GM10266 (cell line): ENCODE results near the gene TEX55.

ENCODE experiments used
- DNase-seq: peaks from one replicate; pipeline ENCODE4 v3.0.0; 2012; ENCODE audit errors: extremely low spot score
- CTCF ChIP-seq: IDR thresholded peaks from 2 replicates; pipeline ENCODE4 v1.5.1; 2012; ENCODE audit warnings: mild to moderate bottlenecking, low read depth; ENCODE audit not compliant: control insufficient read depth, insufficient read depth; ENCODE audit errors: missing control alignments

TEX55 gene

GRCh38 chr3:119184111-119184510 lies 38.1 kb downstream of the TEX55 start:
- no peak for TF ChIP-seq CTCF
- no peak for DNase-seq

GRCh38 chr3:119184796-119185570 lies 39.0 kb downstream of the TEX55 start:
- DNase-seq = no peak

DNA sequence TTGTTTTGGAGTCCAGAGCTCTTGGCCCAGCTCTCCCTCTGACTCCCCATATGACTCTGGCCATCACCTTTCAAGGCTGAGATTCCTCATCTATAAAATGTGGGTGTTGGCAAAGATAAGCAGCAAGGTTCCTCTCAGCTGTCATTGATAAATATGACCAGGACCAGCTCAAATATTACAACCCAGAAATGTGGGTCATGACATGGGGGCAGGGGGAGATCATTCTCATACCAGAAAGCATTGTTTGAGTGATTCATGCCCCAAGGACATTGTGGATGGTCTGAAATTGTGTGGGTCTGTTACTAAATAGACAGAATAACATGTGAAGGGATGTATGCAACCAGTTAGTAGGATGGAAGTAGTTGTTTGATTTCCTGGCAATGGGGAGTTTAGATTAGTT lies 41.3 kb downstream of the TEX55 start:
- DNase-seq = no peak
- TF ChIP-seq CTCF = no peak

More at GRCh38 chr3:119184796-119185570, 39.0 kb downstream of the TEX55 start:
- TF ChIP-seq CTCF = no peak

GRCh38 chr3:119191800-119192199 lies 45.8 kb downstream of the TEX55 start:
- no peak for DNase-seq
- TF ChIP-seq CTCF = no peak

DNA sequence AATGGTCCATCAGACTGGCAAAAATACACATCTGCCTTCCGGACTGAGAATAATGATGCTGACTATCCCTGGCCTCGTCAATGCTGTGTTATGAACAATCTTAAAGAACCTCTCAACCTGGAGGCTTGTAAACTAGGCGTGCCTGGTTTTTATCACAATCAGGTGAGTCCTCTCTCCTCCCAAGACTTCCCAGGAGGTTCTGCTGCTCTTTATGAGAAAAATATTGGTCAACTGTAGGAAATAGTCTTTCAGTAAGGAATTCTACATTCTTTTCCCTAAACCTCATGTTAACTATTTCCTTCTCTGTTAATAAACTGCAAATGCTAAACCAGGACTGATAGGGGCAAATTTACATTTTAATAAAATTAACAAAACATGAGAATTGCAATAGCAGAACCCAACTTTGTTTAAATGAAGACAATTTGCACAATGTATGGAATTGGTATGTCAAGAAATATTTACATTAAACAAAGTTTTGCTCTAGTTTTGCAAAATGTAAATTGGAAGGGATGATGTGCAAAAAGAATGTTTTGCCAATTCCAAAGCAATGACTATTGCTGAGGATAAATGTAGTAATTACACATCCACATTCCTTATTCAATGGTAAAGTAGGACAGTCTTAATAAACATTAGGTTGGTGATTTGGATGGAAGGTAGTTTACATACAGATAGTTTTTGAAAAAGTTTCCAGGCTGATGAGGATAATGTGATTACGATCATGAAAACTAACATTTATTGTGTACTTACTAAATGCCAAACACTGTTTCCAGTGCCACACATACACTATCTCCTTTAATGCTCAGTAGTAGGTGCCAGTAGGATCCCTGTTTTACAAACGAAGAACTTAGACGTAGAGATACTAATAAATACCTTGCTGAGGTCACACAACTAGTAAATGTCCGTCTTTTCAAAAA lies 48.5 kb downstream of the TEX55 start:
- DNase-seq = no peak
- no peak for TF ChIP-seq CTCF

DNA sequence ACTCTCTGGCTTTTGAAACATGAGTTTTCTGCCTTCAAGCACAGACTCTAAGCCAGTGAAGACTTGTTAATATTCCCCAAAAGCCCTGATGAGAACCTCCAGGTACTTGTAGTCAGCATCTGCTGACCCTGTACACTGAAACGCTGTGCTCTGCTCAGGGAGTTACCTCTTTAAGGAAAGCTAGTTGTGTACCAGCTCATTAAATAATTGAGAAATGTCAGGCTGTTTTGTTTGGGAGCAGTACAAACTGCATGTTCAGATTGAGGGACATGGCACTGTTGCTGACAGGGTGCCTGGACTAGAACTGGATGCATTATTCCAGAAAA lies 49.1 kb downstream of the TEX55 start:
- TF ChIP-seq CTCF = no peak
- DNase-seq = no peak

GRCh38 chr3:119195911-119196310 lies 49.9 kb downstream of the TEX55 start:
- no peak for TF ChIP-seq CTCF
- DNase-seq = no peak
